Panc1 (cell line): ENCODE measurements around the gene NBDY.

Source experiments
- POLR2AphosphoS5 ChIP-seq: IDR thresholded peaks from 2 replicates; pipeline ENCODE4 v1.6.1; 2012; ENCODE audit warnings: mild to moderate bottlenecking, low read depth, low read length, moderate library complexity
- SIN3A ChIP-seq: IDR thresholded peaks from 2 replicates; pipeline ENCODE4 v1.6.1; 2012; ENCODE audit warnings: low read depth, mild to moderate bottlenecking, low read length, moderate library complexity, borderline replicate concordance; ENCODE audit not compliant: insufficient read depth
- TF ChIP-seq, protein P1 (sequence below): fragments of 450-650 bp; IDR thresholded peaks from 2 replicates; pipeline ENCODE4 v1.5.1; 2017; ENCODE audit warnings: mild to moderate bottlenecking
- TF ChIP-seq, protein P2 (sequence below), 2 experiments: IDR thresholded peaks; 2 replicates each; pipeline ENCODE4 v1.6.1; 2011 to 2012; ENCODE audit warnings: low read depth in 2 of 2, control low read depth in 1 of 2, low read length in 1 of 2, mild to moderate bottlenecking in 1 of 2, moderate library complexity in 1 of 2; ENCODE audit not compliant: insufficient read depth in 1 of 2

DNA sequence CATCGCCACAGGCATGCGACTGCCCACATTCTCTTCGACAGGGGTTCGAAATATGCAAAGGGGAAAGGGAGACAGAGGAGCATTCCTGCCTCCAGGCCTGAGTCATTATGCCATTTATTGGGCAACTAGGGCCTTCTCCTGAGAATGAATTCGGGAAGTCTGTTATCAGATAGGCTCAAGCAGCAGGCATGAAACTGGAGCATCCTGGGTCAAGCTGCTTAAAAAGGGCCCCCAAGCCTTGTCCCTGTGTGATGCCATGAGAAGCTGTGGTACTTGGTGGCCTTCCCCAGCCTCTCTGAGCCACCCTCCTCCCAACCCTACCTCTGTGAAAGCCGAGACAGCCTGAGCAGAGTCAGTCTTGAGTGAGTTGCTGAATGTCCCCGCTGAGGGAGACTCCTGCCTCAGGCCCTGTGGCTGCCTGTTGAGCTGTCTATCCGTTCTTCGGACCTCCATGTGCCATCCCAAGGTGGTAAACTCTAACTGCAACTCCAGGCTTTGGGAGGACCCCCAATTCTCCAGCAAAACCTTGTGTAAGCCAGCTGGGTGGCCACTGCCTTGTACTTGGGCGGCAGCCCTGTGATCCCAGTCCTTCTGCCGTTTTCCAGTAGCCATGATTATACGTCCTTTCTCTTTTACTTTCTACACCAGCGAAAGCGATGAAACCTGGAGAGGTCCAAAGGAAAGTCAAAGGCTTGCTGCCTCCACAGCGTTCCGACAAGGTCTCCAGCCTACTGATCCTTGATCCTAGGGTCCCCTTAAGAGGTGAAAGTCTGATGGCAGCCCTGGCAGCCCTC, 37.7 kb downstream of the NBDY start:
- TF ChIP-seq SIN3A (no peak), POLR2AphosphoS5 (no peak)
- TF ChIP-seq, protein P1, sequence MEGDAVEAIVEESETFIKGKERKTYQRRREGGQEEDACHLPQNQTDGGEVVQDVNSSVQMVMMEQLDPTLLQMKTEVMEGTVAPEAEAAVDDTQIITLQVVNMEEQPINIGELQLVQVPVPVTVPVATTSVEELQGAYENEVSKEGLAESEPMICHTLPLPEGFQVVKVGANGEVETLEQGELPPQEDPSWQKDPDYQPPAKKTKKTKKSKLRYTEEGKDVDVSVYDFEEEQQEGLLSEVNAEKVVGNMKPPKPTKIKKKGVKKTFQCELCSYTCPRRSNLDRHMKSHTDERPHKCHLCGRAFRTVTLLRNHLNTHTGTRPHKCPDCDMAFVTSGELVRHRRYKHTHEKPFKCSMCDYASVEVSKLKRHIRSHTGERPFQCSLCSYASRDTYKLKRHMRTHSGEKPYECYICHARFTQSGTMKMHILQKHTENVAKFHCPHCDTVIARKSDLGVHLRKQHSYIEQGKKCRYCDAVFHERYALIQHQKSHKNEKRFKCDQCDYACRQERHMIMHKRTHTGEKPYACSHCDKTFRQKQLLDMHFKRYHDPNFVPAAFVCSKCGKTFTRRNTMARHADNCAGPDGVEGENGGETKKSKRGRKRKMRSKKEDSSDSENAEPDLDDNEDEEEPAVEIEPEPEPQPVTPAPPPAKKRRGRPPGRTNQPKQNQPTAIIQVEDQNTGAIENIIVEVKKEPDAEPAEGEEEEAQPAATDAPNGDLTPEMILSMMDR = no peak
- TF ChIP-seq, protein P2, sequence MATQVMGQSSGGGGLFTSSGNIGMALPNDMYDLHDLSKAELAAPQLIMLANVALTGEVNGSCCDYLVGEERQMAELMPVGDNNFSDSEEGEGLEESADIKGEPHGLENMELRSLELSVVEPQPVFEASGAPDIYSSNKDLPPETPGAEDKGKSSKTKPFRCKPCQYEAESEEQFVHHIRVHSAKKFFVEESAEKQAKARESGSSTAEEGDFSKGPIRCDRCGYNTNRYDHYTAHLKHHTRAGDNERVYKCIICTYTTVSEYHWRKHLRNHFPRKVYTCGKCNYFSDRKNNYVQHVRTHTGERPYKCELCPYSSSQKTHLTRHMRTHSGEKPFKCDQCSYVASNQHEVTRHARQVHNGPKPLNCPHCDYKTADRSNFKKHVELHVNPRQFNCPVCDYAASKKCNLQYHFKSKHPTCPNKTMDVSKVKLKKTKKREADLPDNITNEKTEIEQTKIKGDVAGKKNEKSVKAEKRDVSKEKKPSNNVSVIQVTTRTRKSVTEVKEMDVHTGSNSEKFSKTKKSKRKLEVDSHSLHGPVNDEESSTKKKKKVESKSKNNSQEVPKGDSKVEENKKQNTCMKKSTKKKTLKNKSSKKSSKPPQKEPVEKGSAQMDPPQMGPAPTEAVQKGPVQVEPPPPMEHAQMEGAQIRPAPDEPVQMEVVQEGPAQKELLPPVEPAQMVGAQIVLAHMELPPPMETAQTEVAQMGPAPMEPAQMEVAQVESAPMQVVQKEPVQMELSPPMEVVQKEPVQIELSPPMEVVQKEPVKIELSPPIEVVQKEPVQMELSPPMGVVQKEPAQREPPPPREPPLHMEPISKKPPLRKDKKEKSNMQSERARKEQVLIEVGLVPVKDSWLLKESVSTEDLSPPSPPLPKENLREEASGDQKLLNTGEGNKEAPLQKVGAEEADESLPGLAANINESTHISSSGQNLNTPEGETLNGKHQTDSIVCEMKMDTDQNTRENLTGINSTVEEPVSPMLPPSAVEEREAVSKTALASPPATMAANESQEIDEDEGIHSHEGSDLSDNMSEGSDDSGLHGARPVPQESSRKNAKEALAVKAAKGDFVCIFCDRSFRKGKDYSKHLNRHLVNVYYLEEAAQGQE (IDR thresholded peaks at IDR 0.05; ENCODE audit: insufficient read depth in 1 of 2, low read depth in 2 of 2, low read length in 1 of 2) = no peak
